Stimulated activated CD8-positive, alpha-beta memory T cell treated with anti-CD3 and anti-CD28 coated beads, Interleukin-15, amount 100 ng/mL, for 24 hours (primary cell): ENCODE data around the gene IL15.
"Not testable (repeated sequence)": the region's sequence is repeated elsewhere in the genome, so short reads cannot be mapped to it uniquely, and the experiment has no call there.

Source experiments
- DNase-seq: peaks from one replicate; pipeline ENCODE4 v3.0.0-alpha.2; 2020; ENCODE audit warnings: low read depth

IL15 gene, protein sequence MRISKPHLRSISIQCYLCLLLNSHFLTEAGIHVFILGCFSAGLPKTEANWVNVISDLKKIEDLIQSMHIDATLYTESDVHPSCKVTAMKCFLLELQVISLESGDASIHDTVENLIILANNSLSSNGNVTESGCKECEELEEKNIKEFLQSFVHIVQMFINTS

DNA sequence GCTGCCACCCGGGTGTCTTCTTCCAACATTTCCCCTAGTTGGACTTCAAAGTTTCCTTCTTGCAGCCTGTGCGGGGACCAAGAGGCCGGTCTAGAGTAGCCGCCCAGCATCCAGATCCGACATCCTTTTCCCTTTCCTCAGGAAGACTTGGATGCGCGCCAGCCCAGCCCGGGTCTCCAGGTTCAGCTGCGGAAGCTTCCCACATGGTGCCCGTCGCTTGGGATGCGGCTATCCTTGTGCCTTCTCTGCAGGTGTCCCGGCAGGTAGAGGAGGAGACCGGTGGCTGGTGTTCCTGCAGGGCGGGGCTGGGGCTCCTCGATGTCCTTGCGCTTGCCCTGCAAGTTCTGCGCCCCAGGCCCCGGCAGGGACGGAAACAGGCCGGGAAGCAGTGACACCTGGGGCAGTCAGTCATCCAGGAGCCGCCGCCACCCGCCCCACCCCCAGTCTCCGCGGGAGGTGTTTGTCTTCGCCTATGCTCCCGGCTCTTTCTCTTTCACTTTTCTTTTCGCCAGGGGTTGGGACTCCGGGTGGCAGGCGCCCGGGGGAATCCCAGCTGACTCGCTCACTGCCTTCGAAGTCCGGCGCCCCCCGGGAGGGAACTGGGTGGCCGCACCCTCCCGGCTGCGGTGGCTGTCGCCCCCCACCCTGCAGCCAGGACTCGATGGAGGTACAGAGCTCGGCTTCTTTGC lies at the start of gene IL15:
Gene IL15, plus strand, starts transcription at position 502 of the 689 bp plus-strand sequence. CDS start 82,882 bp downstream, outside the sequence.
- no peak for DNase-seq

DNA sequence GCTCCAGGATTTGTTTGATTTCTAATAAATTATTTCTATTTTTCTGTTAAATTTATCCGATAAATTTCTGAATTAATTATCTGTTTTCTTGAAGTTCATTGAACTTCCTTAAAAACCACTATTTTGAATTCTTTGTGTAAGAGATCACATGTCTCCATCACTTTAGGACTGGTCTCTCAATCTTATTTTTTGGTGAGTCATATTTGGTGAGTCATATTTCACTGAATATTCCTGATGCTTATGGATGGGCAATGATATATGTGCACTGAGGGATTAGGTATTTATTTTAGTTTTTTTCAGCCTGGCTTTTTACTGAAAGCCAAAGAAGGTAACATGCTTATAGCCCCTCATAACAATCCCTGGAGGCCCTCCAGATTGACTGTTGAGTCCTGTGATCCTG lies 48.5 kb upstream of the IL15 start:
- DNase-seq = no peak

DNA sequence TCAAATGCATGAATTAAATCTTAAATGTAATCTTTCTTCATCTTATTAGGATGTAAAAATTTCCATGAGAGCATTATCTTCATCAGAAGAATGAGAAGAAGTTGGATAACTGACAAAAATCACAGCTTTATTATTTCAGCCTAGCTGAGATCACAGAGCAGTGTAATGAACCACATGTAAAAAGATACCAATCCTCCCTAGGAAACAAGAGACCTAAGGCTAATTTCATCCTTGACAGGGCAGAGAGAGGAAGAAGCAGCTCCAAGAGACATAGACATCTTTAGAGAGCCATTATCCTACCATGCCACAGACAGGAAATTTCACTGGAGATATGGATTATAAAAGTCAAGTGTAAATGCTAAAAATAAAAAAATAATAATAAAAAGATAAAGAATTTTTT lies 40.9 kb upstream of the IL15 start:
- no peak for DNase-seq

DNA sequence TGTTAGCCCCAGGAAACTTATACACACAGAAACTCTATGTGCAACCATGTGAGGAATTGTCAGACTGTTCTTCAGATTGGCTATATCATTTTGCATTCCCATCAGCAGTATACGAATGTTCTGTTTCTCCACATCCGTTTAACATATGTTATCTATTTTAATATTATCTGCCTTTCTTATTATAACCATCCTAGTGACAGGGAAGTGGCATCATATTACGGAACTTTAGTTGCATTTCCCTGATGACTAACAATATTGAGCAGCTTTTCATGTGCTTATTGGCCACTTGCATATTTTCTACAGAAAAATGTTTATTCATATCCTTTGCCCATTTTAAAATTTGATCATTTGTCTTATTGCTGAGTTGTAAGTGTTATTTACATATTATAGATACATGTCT lies 36.5 kb upstream of the IL15 start:
- DNase-seq = no peak

DNA sequence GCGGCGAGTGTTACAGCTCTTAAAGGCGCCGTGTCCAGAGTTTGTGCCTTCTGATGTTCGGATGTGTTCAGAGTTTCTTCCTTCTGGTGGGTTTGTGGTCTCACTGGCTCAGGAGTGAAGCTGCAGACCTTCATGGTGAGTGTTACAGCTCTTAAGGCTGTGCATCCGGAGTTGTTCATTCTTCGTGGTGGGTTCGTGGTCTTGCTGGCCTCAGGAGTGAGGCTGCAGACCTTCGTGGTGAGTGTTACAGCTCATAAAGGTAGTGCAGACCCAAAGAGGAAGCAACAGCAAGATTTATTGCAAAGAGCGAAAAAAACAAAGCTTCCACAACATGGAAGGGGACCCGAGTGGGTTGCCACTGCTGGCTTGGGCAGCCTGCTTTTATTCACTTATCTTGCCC lies 31.7 kb upstream of the IL15 start:
- not testable (repeated sequence) for DNase-seq

DNA sequence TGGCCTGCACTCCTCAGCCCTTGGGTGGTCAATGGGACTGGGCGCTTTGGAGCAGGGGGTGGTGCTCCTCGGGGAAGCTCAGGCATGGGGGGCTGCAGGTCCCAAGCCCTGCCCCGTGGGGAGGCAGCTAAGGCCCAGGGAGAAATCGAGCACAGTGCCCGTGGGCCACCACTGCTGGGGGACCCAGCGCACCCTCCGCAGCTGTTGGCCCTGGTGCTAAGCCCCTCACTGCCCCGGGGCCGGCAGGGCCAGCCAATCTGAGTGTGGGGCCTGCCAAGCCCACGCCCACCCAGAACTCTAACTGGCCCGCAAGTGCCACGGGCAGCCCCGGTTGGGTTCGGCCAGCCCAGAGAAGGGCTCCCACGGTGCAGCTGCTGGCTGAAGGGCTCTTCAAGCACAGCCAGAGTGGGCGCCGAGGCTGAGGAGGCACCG lies 30.9 kb upstream of the IL15 start:
- DNase-seq = no peak

DNA sequence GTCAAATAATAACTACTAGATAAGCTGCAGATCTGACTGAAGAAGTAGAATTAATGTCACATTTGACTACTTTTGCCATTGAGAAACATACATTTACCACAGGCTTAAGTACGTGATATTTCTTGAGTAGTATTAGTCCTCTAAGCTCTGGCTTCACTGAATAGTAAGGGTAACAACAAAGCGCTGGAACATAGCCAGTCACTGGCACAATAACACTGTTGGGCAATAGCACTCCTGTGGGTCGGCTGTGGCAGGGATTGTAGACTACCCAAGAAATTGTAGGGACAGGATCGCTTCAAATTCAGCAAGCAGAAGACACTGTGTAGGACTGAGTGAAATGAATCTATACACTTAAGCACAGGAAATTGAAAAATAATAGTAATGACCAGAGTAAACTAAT lies 27.1 kb upstream of the IL15 start:
- no peak for DNase-seq

DNA sequence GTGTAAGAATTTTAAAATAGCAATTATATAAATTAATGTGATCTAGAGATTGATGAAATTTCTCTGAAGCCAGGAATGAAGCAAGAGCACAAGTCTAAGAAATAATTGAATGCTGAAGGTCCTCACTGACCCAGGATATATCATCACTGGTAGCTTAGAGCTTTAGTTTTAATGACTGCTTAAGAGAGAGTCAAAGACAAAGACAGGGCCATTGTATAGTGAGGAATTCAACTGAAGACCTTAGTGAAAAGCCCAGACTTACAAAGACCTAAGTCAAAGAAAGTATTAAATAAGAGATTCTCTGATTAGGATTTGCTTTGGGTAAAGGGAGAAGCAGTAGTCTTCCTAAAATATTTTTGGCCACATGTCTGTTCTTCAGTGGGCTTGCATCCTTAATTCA lies 26.0 kb upstream of the IL15 start:
- no peak for DNase-seq

DNA sequence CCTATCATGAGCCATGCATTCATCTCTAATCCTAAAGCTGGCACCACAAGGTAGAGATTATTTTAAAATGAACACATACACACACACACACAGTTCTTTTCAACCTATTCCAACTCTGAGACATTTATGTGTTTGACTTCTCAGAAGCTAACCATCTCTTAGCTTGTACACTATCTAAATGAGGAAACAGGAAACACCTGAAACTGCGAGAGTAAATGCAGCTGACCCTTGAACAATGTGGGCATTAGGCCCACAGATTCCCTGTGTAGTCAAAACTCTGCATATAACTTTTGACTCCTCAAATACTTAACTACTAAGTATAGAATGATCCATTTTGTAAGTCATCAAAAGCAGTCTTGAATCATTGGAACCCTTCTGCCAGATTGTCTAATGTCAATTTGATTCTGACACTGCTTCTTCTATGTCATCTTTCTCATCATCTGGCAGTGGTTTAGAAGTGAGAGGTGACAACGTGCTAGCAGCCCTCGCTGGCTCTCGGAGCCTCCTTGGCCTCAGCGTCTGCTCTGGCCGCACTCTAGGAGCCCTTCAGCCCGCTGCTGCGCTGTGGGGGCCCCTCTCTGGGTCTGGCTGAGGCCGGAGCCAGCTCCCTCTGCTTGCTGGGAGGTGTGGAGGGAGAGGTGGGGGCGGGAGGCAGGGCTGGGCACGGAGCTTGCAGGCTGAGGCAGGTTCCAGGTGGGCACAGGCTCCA lies 21.4 kb upstream of the IL15 start:
- no peak for DNase-seq

DNA sequence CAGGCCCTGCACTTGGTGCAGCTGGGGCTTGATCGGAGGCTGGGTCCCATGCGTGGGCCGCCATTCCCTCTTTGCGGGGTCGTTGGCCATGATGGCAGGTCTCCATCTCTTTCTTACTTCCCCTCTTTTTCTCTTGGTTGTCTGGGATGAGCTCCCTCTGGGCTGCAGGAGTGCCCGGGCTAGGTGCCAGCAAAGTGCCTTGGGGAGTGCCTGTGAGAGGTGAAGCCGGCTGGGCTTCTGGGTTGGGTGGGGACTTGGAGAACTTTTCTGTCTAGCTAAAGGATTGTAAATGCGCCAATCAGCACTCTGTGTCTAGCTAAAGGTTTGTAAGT lies 20.8 kb upstream of the IL15 start:
- DNase-seq = not testable (repeated sequence)

DNA sequence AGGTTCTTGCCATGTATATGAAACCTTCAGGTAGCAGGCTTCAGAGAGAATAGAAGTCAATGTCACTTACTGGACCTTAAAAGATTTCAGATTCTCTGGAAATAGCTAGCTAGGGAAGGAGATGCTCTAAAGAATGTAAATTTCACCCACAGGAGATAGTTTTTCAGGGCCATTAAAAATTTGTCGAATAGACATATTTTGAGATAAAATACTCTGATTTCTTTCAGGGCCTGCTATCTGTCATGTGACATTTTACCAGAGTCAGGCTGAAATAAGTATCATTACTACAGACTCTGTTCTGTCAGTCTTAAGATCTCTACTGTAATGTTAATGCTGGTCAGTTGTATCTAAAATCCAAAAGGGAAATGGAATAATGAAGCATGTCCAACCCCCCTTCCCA lies 15.7 kb upstream of the IL15 start:
- no peak for DNase-seq

DNA sequence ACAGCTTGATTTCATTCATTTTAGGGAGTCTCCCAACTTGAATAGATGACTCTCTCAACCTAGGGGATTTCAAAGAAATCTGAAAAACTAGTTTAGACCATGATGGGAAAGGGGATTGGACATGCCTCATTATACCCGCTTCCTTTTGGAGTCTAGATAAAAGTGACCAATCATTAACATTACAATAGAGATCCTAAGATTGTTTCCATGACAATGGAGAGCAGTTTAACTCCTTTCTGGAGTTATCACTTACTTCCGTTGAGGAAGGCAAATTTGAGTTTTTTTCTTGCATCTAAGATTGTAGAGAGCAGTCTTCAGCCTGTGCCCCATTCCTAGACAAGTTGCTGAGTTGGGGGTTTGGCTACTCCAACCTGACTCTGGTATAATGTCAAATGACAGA lies 11.4 kb upstream of the IL15 start:
- DNase-seq = no peak

DNA sequence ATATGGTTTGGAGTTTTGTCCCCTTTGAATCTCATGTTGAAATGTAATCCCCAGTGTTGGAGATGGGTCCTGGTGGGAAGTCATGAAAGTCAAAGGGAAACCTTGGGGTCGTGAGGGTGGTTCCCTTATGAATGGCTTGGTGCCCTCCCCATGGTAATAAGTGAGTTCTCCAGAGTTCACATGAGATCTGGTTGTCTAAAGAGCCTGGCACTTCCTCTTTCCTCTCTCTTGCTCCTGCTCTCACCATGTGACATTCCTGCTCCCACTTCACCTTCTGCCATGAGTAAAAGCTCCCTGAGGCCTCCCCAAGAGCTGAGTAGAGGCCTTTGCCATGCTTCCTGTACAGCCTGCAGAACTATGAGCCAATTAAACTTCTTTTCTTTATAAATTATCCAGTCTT lies 5.5 kb upstream of the IL15 start:
- no peak for DNase-seq

DNA sequence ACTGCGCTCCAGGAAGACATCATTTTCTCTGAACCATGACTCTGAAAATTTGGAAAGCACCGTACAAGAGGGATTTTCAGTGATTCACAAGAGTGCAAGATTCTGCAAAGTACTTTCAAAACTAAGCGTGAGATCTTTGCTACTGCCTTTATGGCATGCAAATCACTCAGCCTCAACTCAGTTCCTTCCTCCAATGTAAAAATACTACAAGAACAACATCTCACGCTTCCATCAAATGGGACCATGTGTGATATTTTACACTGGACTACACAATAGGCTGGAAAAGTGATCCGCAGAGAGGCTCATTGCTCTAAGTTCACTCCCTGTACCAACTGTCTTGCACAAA lies 674 bp upstream of the IL15 start:
- DNase-seq = no peak

DNA sequence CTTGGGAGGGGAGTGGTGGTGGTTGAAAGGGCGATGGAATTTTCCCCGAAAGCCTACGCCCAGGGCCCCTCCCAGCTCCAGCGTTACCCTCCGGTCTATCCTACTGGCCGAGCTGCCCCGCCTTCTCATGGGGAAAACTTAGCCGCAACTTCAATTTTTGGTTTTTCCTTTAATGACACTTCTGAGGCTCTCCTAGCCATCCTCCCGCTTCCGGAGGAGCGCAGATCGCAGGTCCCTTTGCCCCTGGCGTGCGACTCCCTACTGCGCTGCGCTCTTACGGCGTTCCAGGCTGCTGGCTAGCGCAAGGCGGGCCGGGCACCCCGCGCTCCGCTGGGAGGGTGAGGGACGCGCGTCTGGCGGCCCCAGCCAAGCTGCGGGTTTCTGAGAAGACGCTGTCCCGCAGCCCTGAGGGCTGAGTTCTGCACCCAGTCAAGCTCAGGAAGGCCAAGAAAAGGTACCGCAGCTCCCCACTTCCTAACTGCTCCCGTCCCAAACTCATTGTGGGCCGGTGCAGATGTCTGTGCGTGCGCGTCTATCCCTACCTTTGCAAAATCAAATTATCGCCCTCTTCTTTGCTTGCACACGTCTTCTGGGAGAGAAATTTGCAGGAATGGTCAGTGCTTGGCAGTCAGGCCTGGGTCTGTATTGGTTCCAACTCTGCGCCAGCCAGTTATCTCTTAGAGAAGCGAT lies 533 bp downstream of the IL15 start:
- DNase-seq = no peak

DNA sequence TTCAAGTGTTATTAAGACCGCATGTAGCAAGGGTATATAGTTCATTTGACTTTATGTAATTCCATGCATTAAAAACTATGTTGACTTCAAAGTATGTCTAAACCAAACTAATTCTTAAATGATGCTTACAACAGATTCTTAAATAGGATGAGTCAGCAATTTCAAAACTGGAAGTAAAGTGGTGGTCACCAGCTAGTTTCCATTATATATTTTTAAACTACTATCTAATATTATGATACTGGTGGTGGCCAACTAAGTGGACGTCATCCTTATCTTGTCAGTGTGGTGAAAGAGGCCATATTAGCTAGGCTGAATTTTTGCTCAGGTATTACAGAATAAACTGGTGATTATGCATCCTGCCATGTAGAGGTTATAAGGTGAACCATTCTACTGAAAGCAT lies 1.2 kb downstream of the IL15 start:
- DNase-seq = no peak

DNA sequence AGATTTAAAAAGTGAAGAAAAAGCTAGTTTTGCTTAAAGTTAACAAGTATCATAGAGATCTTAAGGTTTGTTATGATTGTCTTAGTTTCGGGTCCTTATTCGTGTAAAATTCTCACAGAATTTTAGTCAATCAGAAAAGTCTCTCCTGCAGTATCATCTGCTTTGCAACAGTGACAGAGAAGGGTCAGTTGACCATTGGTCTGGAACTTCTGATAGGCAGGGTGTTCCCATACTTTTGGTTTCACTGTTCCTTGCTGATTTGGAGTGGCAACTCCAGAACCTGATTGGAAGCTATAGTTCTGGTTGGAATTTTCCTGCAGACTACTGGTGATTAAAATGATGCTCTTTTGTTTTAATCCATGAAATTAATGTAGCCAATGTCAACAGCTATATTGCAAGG lies 1.8 kb downstream of the IL15 start:
- DNase-seq = no peak

DNA sequence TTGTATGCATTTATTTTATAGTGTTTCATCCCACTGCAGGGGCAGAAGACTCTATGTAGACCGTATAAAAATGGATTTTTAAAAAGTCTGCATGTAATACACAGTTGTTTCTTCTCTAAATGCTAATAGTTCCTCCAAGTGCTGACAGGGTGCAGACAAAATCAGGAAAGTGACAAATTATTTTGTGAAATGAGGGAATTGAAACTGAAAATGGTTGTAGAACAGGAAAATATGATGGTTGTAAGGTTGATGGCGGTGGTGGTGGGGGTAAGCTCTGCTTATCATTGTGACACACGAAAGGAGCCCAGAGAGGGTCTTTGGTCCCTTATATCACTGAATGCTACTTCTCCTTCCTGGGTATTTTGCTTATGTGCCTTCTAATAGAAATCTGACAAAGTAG lies 4.3 kb downstream of the IL15 start:
- DNase-seq = no peak

DNA sequence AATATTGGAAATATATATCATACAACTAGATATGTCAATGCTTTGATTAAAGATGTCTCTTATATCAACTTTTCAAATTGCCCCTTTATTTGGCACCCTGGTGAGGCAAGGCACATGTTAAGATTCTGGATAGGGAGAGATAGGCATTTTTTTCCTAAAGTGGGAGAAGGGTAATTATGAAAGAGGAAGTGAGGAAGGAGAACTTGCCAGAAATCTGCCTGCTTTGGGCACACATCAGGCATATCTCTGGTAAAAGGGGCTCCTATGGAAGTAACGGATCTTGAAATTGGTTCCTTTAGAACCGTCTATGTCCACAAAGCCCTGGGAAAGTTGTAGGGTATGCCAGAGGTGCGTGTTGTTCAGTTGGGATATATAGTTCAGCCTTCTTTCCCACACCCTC lies 5.7 kb downstream of the IL15 start:
- DNase-seq = no peak

DNA sequence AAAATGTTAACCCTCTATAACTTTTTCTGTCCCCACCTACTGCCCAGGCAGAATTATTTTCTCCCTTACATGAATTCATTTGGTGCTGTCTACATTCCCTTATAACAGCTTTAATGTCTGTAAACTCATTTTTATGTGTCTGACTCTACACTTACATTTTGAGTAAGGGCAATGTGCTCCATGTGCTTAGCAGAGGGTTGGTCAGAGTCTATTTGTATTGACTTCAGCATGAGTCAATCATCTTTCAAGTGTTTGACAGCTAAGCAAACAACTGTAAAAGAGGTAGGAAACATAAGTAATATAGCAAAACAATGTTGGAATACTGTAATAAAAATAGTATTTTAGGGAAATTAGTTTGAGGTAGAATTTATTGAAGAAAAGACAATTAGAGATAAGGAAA lies 6.3 kb downstream of the IL15 start:
- DNase-seq = no peak

DNA sequence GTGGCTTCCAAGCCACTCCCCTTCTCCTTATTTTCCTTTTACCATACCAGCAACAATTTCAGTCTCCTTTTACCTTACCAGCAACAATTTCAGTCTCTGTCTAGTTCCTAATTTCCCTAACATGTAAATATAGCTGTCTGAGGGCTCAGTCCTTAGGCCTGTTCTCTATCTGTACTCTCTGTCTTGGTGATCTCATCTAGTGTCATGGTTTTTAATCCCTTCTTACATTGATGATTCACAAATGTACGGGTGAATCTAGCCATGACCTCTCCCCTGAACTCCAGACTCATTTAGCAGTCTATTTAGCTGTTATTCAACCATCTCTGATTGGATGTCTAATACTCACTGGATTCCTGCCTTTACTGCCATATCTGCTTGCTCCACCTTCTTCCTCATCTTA lies 7.2 kb downstream of the IL15 start:
- DNase-seq = no peak

DNA sequence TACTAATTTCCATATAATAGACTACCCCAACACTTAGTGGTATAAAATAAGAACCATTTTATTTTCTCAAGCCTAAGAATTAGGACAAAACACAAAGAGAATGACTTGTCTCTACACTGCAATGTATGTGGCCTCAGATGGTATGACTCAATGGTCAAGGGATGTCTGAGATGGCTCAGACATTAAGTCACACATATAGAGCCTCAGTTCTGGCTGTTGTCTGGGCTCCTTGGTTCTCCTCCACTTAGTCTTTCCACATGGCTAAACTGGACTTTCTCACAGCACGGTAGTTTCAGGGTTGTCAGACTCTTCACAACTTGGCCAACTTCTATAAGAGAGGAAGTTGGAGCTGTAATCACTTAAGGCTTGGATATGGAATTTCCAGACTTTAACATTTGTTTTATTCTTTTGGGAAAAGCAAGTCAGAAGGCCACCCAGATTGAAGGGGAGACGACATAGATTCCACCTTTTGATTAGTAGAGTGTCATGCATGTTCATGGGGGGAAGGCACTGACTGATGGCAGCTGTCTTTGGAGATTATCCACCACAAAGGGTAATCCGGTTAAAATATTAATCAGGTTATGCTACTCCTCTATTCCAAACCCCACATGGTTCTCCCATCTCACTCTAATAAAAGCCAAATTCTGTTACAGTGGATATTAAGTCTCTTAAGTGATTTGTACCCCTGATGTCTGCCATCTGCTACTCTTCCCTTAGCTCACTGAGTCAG lies 9.4 kb downstream of the IL15 start:
- DNase-seq = no peak

DNA sequence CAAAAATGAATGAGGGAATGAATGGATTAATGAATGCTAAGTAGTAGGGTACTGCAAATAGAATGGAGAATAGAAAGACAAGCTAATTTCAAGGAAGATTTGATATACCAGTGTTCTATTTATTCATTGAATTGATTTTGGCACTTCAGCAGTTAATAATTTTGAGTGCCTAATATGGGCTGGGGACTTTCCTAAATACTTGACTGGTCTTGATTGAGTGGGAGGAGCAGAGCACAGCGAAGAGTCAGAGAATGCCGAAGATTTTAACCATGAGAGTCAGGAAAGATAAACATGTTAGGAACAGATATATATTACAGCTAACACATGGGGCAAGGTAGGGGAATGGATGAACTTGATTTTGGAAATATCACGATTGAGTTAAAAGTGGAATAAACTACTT lies 10.6 kb downstream of the IL15 start:
- DNase-seq = no peak
